Measurements from ENCODE around the gene CCS.

The CCS gene

DNA sequence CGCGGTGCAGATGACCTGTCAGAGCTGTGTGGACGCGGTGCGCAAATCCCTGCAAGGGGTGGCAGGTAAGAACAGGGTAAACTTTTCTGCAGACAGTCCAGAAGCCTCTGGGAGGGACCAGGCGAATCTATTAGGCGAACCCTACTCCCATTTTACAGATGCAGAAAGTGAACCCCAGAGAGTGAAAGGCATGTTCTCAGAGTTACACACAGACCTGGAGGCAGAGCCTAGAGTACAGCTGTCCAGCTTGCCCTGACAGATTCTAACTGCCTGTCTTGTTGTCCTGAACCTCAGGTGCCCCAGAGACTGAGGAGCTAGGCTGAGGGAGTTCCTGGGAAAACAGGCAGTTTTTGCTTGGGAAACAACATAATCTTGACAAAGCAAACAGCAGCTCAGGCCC lies 665 bp downstream of the CCS start:
- Histone ChIP-seq H3K36me3 (ENCODE audit: control insufficient read depth in 2 of 2, insufficient read depth in 1 of 2, low read length in 2 of 2) (peaks cover 0 to 14% of the 10 kb centered on the region in 2 experiments; a peak in 2 of 3 replicates), H3K4me1 (ENCODE audit: control insufficient read depth, insufficient read depth, low read length) (no peaks in the 10 kb centered on the region), H3K27ac (ENCODE audit: extremely low read depth, low read depth, low read length) (peak overlapping the region; percentile 11; the same call in 1 of the 2 replicates), H3K4me3 (ENCODE audit: low read depth, low read length) (peak overlapping the region; percentile 67), H3K9me3 (ENCODE audit: control insufficient read depth, insufficient read depth, low read depth, low read length) (no peaks in the 10 kb centered on the region)
- ChIA-PET POLR2A (interaction anchor here (0.9 to 2.4 kb wide), 4 partner anchors 9 to 84 kb away, joined by 3 to 12 read pairs (median 4); partner anchors contain the start of genes ACTN3, RBM4B and ZDHHC24), CTCF (interaction anchor here (0.6 to 2.2 kb wide), 6 partner anchors 16 to 85 kb away, joined by 4 to 16 read pairs (median 6); partner anchors contain the start of genes RBM4B and ZDHHC24)
- TF ChIP-seq HOXD13 (CRISPR knock-in tag; IDR thresholded peaks at IDR 0.05; ENCODE audit: borderline replicate concordance) (no peak), PRDM1 (tag by site-specific recombination; IDR thresholded peaks at IDR 0.05) (no peak)

DNA sequence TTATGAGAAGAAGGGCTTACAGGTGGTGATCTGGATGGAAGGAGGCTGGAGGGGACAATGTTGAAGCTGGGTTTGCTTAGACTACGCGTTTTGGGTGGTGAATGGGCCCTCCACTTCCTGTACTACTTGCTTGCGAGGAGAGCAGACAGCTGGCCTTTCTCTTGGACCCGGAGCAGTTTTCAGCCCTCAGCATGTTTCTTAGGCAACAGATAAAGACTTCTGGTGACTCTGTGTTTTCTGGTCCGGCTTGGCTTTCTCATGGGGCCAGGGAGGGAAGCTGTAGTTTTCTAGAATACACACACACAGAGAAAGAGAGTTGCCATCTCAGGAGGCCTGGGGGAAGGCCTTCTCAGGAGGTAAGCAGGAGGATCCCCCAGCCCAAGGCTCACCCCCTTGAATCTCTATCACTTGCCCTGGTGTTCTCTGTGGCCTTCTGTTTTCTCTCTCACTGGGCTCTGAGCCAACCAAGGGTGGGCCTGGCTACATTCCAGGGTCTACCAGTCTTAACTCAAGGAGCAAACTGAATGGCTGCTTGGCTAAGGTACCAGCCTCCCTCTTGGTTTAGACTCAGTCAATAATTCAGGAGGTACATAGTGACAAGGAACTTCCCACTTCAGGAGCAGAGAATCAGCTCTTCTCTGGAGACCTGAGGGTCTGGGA lies 2.4 kb downstream of the CCS start:
- CTCF ChIA-PET: interaction anchor here (0.6 to 2.2 kb wide), 6 partner anchors 17 to 1610 kb away, joined by 3 to 16 read pairs (median 4); partner anchors contain the start of gene RBM4B
- POLR2A ChIA-PET: interaction anchor here (0.5 to 3.1 kb wide), 8 partner anchors 10 to 90 kb away, joined by 3 to 32 read pairs (median 5); partner anchors contain the start of genes ACTN3, RBM14, RBM4 and RBM4B
- Histone ChIP-seq H3K27ac (ENCODE audit: extremely low read depth, low read depth, low read length) (no peak overlapping the region), H3K4me1 (ENCODE audit: control insufficient read depth, insufficient read depth, low read length) (no peaks in the 10 kb centered on the region), H3K4me3 (ENCODE audit: low read depth, low read length) (no peak overlapping the region), H3K36me3 (ENCODE audit: control insufficient read depth in 2 of 2, insufficient read depth in 1 of 2, low read length in 2 of 2) (peaks cover 4 to 31% of the 10 kb centered on the region in 2 experiments), H3K9me3 (ENCODE audit: control insufficient read depth, insufficient read depth, low read depth, low read length) (no peaks in the 10 kb centered on the region)
- TF ChIP-seq GLIS1 (tag by site-specific recombination; IDR thresholded peaks at IDR 0.05): peak; percentile 62; the same call in 1 of the 2 replicates
- TF ChIP-seq KLF8 (tag by site-specific recombination; IDR thresholded peaks at IDR 0.05): no peak
- TF ChIP-seq, protein P1, sequence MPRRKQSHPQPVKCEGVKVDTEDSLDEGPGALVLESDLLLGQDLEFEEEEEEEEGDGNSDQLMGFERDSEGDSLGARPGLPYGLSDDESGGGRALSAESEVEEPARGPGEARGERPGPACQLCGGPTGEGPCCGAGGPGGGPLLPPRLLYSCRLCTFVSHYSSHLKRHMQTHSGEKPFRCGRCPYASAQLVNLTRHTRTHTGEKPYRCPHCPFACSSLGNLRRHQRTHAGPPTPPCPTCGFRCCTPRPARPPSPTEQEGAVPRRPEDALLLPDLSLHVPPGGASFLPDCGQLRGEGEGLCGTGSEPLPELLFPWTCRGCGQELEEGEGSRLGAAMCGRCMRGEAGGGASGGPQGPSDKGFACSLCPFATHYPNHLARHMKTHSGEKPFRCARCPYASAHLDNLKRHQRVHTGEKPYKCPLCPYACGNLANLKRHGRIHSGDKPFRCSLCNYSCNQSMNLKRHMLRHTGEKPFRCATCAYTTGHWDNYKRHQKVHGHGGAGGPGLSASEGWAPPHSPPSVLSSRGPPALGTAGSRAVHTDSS (tag by site-specific recombination; IDR thresholded peaks at IDR 0.05): no peak
- peak; percentile 46; the same call in 1 of the 2 replicates for TF ChIP-seq ZNF121 (tag by site-specific recombination; IDR thresholded peaks at IDR 0.05)

DNA sequence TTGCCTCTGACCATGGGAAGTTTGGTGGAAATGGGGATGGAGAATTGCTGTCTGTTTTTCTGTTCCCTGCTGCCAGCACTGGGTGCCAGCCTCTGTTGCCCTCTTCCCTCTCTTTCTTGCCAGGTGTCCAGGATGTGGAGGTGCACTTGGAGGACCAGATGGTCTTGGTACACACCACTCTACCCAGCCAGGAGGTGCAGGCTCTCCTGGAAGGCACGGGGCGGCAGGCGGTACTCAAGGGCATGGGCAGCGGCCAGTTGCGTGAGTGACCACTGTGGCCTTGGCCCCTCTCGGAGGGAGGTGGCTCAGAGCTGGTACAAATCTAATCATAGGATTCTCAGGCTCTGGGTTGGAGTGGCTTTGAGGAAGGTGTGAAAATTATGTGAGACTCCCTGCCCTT lies 6.0 kb downstream of the CCS start:
- Histone ChIP-seq H3K36me3 (ENCODE audit: control insufficient read depth in 2 of 2, insufficient read depth in 1 of 2, low read length in 2 of 2) (peaks cover 4 to 58% of the 10 kb centered on the region in 2 experiments), H3K4me3 (ENCODE audit: low read depth, low read length) (no peak overlapping the region), H3K9me3 (ENCODE audit: control insufficient read depth, insufficient read depth, low read depth, low read length) (no peaks in the 10 kb centered on the region), H3K27ac (ENCODE audit: extremely low read depth, low read depth, low read length) (no peak overlapping the region), H3K4me1 (ENCODE audit: control insufficient read depth, insufficient read depth, low read length) (peaks cover 5% of the 10 kb centered on the region; the same call in 1 of the 2 replicates)
- TF ChIP-seq BCL11A (tag by site-specific recombination; IDR thresholded peaks at IDR 0.05; ENCODE audit: low read depth): no peak
- TF ChIP-seq, protein P2, sequence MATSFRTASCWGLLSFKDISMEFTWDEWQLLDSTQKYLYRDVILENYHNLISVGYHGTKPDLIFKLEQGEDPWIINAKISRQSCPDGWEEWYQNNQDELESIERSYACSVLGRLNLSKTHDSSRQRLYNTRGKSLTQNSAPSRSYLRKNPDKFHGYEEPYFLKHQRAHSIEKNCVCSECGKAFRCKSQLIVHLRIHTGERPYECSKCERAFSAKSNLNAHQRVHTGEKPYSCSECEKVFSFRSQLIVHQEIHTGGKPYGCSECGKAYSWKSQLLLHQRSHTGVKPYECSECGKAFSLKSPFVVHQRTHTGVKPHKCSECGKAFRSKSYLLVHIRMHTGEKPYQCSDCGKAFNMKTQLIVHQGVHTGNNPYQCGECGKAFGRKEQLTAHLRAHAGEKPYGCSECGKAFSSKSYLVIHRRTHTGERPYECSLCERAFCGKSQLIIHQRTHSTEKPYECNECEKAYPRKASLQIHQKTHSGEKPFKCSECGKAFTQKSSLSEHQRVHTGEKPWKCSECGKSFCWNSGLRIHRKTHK (tag by site-specific recombination; IDR thresholded peaks at IDR 0.05): no peak
- TF ChIP-seq, protein P3, sequence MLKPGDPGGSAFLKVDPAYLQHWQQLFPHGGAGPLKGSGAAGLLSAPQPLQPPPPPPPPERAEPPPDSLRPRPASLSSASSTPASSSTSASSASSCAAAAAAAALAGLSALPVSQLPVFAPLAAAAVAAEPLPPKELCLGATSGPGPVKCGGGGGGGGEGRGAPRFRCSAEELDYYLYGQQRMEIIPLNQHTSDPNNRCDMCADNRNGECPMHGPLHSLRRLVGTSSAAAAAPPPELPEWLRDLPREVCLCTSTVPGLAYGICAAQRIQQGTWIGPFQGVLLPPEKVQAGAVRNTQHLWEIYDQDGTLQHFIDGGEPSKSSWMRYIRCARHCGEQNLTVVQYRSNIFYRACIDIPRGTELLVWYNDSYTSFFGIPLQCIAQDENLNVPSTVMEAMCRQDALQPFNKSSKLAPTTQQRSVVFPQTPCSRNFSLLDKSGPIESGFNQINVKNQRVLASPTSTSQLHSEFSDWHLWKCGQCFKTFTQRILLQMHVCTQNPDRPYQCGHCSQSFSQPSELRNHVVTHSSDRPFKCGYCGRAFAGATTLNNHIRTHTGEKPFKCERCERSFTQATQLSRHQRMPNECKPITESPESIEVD (tag by site-specific recombination; IDR thresholded peaks at IDR 0.05): no peak
- TF ChIP-seq, protein P4, sequence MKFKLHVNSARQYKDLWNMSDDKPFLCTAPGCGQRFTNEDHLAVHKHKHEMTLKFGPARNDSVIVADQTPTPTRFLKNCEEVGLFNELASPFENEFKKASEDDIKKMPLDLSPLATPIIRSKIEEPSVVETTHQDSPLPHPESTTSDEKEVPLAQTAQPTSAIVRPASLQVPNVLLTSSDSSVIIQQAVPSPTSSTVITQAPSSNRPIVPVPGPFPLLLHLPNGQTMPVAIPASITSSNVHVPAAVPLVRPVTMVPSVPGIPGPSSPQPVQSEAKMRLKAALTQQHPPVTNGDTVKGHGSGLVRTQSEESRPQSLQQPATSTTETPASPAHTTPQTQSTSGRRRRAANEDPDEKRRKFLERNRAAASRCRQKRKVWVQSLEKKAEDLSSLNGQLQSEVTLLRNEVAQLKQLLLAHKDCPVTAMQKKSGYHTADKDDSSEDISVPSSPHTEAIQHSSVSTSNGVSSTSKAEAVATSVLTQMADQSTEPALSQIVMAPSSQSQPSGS (tag by site-specific recombination; IDR thresholded peaks at IDR 0.05; ENCODE audit: low read depth): no peak
- no peak for TF ChIP-seq TCF7L2 (IDR thresholded peaks at IDR 0.05; ENCODE audit: borderline replicate concordance, low read depth, low read length)
- TF ChIP-seq GLI4 (tag by site-specific recombination; IDR thresholded peaks at IDR 0.05): no peak
- TF ChIP-seq ZNF175 (tag by site-specific recombination; IDR thresholded peaks at IDR 0.05): no peak
- TF ChIP-seq ZFP69B (tag by site-specific recombination; IDR thresholded peaks at IDR 0.05): no peak
- TF ChIP-seq ZNF239 (tag by site-specific recombination; IDR thresholded peaks at IDR 0.05): no peak
- ChIA-PET POLR2A (interaction anchor here (1.0 to 1.3 kb wide), 2 partner anchors 17 to 79 kb away, joined by 3 to 6 read pairs; partner anchors contain the start of gene RBM14), CTCF (interaction anchor here (0.7 kb wide), 1 partner anchor 48 kb away, joined by 3 read pairs; no protein-coding TSS in a partner anchor)
